ENCODE results near the gene FXYD7. TPM values are rescaled to one million over a fixed set of nuclear protein-coding genes. Genes with fewer than 3 reads are reported as not detected.

FXYD7 gene
- total and polyA plus RNA-seq, 9 of the 15 experiments (the other 6 are each of a cell fraction or from before 2014, with no cell fraction given) = 0.10 to 0.80 (median 0.31) TPM; not detected in 3

- TF ChIP-seq NR0B1 (IDR thresholded peaks at IDR 0.05; ENCODE audit: partially characterized antibody) (no peak), ATF7 (IDR thresholded peaks at IDR 0.05) (peak; percentile 78; the same call in 1 of the 2 replicates), NR2C2 (CRISPR knock-in tag; IDR thresholded peaks at IDR 0.05) (no peak), NR2C2 (tag; IDR thresholded peaks at IDR 0.05) (no peak), ZNF518B (CRISPR knock-in tag; IDR thresholded peaks at IDR 0.05) (no peak), ZKSCAN8 (CRISPR knock-in tag; IDR thresholded peaks at IDR 0.05) (no peak), TAF1 (IDR thresholded peaks at IDR 0.05; ENCODE audit: control insufficient read depth, extremely low read depth, insufficient read depth, low read length, severe bottlenecking) (peak; percentile 62), ZNF316 (IDR thresholded peaks at IDR 0.05) (no peak), ZNF778 (CRISPR knock-in tag; IDR thresholded peaks at IDR 0.05) (no peak), MTA3 (IDR thresholded peaks at IDR 0.05; ENCODE audit: borderline replicate concordance) (peak; percentile 54; the same call in 1 of the 2 replicates), NRF1 (conservative IDR thresholded peaks at IDR 0.05 in 1 of 2, IDR thresholded peaks at IDR 0.05 in 1 of 2) (peak; percentile 69 to 72), IFI16 (CRISPR knock-in tag; IDR thresholded peaks at IDR 0.05) (no peak), ZBTB5 (IDR thresholded peaks at IDR 0.05) (peak; percentile 55; the same call in 1 of the 2 replicates), EGR1 (conservative IDR thresholded peaks at IDR 0.05) (peak; percentile 69; the same call in 1 of the 2 replicates), ZNF444 (CRISPR knock-in tag; IDR thresholded peaks at IDR 0.05) (peak; percentile 68), HEY1 (CRISPR knock-in tag; IDR thresholded peaks at IDR 0.05; ENCODE audit: borderline replicate concordance) (no peak), THAP12 (CRISPR knock-in tag; IDR thresholded peaks at IDR 0.05) (0 out of 2 replicates have a peak, but pooled peaks have one; percentile 43), ZNF785 (CRISPR knock-in tag; IDR thresholded peaks at IDR 0.05) (no peak), NBN (IDR thresholded peaks at IDR 0.05; ENCODE audit: low read depth) (peak; percentile 68)
Observed at GRCh38 chr19:35154525-35155406, 11.7 kb downstream of the FXYD7 start, which contains the start of gene FXYD5 (continued).
